ENCODE results near the gene MEG3.

DNA sequence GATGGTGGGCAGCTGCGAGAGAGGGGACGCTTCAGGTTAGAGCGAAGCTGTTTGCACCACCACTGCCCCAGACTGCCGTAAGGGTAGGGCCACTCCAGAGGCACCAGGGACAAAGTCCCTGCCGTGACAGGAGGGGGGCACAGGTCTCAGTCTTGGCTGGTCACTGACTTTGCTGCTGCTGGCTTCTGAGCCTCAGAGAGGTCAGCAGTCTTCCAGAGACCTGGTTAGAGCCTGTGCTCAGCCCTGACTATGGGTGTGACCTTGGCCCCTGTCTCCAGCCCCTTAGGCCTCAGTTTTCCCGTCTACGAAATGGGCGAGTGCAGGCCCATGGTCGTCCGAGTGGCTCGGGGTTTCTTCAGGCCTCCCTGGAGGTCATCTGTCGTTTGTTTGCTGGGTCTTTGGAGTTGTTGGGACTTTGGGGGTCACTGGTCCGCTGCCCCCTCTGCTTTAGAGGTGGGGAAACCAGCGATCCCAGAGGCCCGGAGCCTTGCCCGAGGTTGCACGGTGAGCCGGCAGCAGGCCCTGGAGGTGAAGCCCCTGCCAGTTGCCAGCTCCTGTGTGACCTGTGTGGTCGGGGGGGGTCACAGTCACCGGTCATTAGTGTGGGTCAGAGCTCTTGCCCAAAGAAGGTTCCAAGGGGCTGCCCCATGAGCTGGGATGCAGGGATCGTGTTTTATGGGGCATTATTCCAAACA lies 15.3 kb downstream of the MEG3 start:
- TF ChIP-seq, protein P1, sequence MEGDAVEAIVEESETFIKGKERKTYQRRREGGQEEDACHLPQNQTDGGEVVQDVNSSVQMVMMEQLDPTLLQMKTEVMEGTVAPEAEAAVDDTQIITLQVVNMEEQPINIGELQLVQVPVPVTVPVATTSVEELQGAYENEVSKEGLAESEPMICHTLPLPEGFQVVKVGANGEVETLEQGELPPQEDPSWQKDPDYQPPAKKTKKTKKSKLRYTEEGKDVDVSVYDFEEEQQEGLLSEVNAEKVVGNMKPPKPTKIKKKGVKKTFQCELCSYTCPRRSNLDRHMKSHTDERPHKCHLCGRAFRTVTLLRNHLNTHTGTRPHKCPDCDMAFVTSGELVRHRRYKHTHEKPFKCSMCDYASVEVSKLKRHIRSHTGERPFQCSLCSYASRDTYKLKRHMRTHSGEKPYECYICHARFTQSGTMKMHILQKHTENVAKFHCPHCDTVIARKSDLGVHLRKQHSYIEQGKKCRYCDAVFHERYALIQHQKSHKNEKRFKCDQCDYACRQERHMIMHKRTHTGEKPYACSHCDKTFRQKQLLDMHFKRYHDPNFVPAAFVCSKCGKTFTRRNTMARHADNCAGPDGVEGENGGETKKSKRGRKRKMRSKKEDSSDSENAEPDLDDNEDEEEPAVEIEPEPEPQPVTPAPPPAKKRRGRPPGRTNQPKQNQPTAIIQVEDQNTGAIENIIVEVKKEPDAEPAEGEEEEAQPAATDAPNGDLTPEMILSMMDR (IDR thresholded peaks at IDR 0.05): no peak
- no peak for TF ChIP-seq POLR2A (IDR thresholded peaks at IDR 0.05)

Measured in adrenal gland (tissue), 5 donors.